Tibial nerve (tissue), 4 donors: ENCODE results near the gene CAPG. TPM values are rescaled to one million over a fixed set of nuclear protein-coding genes. Genes with fewer than 3 reads are reported as not detected.

Source experiments
- DNase-seq, 2 donors: peaks; one replicate each; pipeline ENCODE4 v3.0.0-alpha.2; 2019; ENCODE audit warnings: low spot score in 2 of 2
- H3K27ac ChIP-seq, 4 donors: fragments of 200-600 bp; sonication (generic) in 3 of 4; one replicate each; pipeline ENCODE4 v1.5.1; 2017 to 2019; ENCODE audit warnings: mild to moderate bottlenecking in 1 of 4
- H3K27me3 ChIP-seq, 2 donors: fragments of 200-600 bp; sonication (generic) in 1 of 2; one replicate each; pipeline versions ENCODE4 v1.5.1 to v1.6.0; 2017 to 2019
- H3K36me3 ChIP-seq, 3 donors: fragments of 200-600 bp; sonication (generic); one replicate each; pipeline ENCODE4 v1.5.1; 2018 to 2019
- H3K4me1 ChIP-seq, 4 donors: fragments of 200-600 bp; sonication (generic) in 3 of 4; one replicate each; pipeline ENCODE4 v1.5.1; 2017 to 2019
- H3K4me3 ChIP-seq, 4 donors: fragments of 200-600 bp; sonication (generic) in 3 of 4; one replicate each; pipeline ENCODE4 v1.5.1; 2017 to 2019; ENCODE audit warnings: mild to moderate bottlenecking in 1 of 4, moderate library complexity in 1 of 4
- H3K9me3 ChIP-seq, 4 donors: fragments of 200-600 bp; sonication (generic) in 3 of 4; one replicate each; pipeline ENCODE4 v1.5.1; 2017 to 2019
- CTCF ChIP-seq, 5 experiments: fragments of 200-600 bp in 3 of 5; fragments of 450-650 bp in 2 of 5; sonication (generic) in 3 of 5; IDR thresholded peaks; one replicate each; pipeline ENCODE4 v1.5.1; 2016 to 2019; ENCODE audit warnings: antibody characterized with exemption in 5 of 5, mild to moderate bottlenecking in 3 of 5, moderate library complexity in 2 of 5
- EP300 ChIP-seq, 2 donors: sonication (generic); formaldehyde crosslinking; IDR thresholded peaks; one replicate each; pipeline ENCODE4 v1.6.1; 2017; ENCODE audit warnings: antibody characterized with exemption in 2 of 2, mild to moderate bottlenecking in 1 of 2
- POLR2A ChIP-seq, 2 donors: fragments of 450-650 bp; IDR thresholded peaks; one replicate each; pipeline ENCODE4 v1.6.1; 2017; ENCODE audit warnings: antibody characterized with exemption in 2 of 2, mild to moderate bottlenecking in 2 of 2, moderate library complexity in 2 of 2
- WGBS, 2 donors: methylation state at CpG; one replicate each; pipeline ENCODE4 v1.1.5; 2018; 5-methylcytosine and 5-hydroxymethylcytosine counted together
- total RNA-seq, 4 donors: library from RNA; depleted of rRNA; stranded (reverse); fragments of >200 nt; gene quantifications; one replicate each; pipeline ENCODE4 v1.1.0, GENCODE V29; 2016

The CAPG gene
- total RNA-seq, 4 donors from 2014 or later, result 58.8 to 67.8 (median 67.7) TPM

DNA sequence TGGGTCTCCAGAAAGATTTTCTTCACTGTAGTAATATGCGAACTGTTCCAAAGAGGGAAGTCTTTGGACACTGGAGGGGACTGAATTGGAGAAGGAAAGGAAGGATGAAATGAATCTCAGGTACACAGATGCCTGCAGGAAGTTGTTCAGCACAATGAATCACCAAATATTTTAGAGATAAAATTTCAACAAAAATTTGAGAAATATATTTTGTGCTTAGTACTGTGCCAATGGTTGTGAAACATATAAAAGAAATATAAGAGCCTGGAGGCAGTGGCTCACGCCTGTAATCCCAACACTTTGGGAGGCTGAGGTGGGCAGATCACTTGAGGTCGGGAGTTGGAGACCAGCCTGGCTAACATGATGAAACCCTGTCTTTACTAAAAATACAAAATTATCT is 52.4 kb downstream of the CAPG start:
- H3K9me3 ChIP-seq, result no peaks in the 10 kb centered on the region
- TF ChIP-seq CTCF (IDR thresholded peaks at IDR 0.05) (no peak), EP300 (IDR thresholded peaks at IDR 0.05) (no peak), POLR2A (IDR thresholded peaks at IDR 0.05) (no peak)
- H3K4me1 ChIP-seq, result peaks cover 0 to 31% (median 10%) of the 10 kb centered on the region in 4 donors
- 85 to 90% methylated on average over 3 of the region's 3 CpGs for WGBS, 2 donors
- no peak overlapping the region for H3K4me3 ChIP-seq
- H3K36me3 ChIP-seq, result peaks cover 0 to 39% (median 0%) of the 10 kb centered on the region in 3 donors
- H3K27ac ChIP-seq, result no peak overlapping the region
- DNase-seq, result no peak
- H3K27me3 ChIP-seq, result no peaks in the 10 kb centered on the region

- 92 to 96% methylated on average over 2 of the region's 2 CpGs for WGBS, 2 donors
- H3K27ac ChIP-seq, result no peak overlapping the region
- H3K36me3 ChIP-seq, result peaks cover 0 to 28% (median under 1%) of the 10 kb centered on the region in 3 donors
Measured at GRCh38 chr2:85356186-85356585, 54.0 kb downstream of the CAPG start.

GRCh38 chr2:85355521-85355920 is 54.6 kb downstream of the CAPG start:
- Histone ChIP-seq H3K4me1 (peaks cover 0 to 35% (median 10%) of the 10 kb centered on the region in 4 donors), H3K4me3 (peak overlapping the region in 3 of 4 donors; percentile 70 to 92 (median 81)), H3K36me3 (peaks cover 0 to 32% (median 4%) of the 10 kb centered on the region in 3 donors), H3K27ac (peak overlapping the region in 1 of 4 donors; percentile 90), H3K27me3 (no peaks in the 10 kb centered on the region), H3K9me3 (no peaks in the 10 kb centered on the region)
- no peak for DNase-seq
- WGBS, 2 donors, result 77 to 90% methylated on average over 3 of the region's 3 CpGs
- no peak for TF ChIP-seq POLR2A (IDR thresholded peaks at IDR 0.05)
- TF ChIP-seq CTCF (IDR thresholded peaks at IDR 0.05), result no peak
- TF ChIP-seq EP300 (IDR thresholded peaks at IDR 0.05), result no peak

More at GRCh38 chr2:85356186-85356585, 54.0 kb downstream of the CAPG start:
- H3K4me3 ChIP-seq, result no peak overlapping the region
- H3K27me3 ChIP-seq, result no peaks in the 10 kb centered on the region
- no peaks in the 10 kb centered on the region for H3K9me3 ChIP-seq
- peaks cover 0 to 35% (median 10%) of the 10 kb centered on the region in 4 donors for H3K4me1 ChIP-seq
- no peak for DNase-seq
- TF ChIP-seq POLR2A (IDR thresholded peaks at IDR 0.05) (no peak), CTCF (IDR thresholded peaks at IDR 0.05) (no peak), EP300 (IDR thresholded peaks at IDR 0.05) (no peak)

DNA sequence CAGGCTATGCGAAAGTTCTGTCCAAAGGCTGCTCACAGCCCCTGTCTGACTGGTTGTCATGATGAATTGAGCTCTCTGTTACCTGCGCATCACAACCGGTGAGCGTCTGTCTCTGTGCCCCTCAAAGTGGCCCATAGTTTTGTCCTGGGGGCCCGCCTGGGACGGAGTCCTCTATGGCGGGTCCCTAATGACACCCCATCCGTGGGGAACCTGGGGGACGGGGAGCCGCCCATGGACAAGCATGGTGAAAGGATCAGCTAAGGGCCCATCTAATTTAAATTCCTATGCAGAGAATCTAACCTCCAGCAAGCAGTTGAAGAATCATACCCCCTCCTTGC is 55.1 kb downstream of the CAPG start:
- 4 to 10% methylated on average over 10 of the region's 10 CpGs for WGBS, 2 donors
- Histone ChIP-seq H3K27ac (peak overlapping the region; percentile 62 to 90 (median 86)), H3K9me3 (no peaks in the 10 kb centered on the region), H3K27me3 (no peaks in the 10 kb centered on the region), H3K4me3 (peak overlapping the region; percentile 64 to 92 (median 76)), H3K36me3 (peaks cover 0 to 37% (median 4%) of the 10 kb centered on the region in 3 donors), H3K4me1 (peaks cover 0 to 35% (median 10%) of the 10 kb centered on the region in 4 donors)
- TF ChIP-seq EP300 (IDR thresholded peaks at IDR 0.05) (no peak), POLR2A (IDR thresholded peaks at IDR 0.05) (no peak), CTCF (IDR thresholded peaks at IDR 0.05) (no peak)
- DNase-seq, result no peak

DNA sequence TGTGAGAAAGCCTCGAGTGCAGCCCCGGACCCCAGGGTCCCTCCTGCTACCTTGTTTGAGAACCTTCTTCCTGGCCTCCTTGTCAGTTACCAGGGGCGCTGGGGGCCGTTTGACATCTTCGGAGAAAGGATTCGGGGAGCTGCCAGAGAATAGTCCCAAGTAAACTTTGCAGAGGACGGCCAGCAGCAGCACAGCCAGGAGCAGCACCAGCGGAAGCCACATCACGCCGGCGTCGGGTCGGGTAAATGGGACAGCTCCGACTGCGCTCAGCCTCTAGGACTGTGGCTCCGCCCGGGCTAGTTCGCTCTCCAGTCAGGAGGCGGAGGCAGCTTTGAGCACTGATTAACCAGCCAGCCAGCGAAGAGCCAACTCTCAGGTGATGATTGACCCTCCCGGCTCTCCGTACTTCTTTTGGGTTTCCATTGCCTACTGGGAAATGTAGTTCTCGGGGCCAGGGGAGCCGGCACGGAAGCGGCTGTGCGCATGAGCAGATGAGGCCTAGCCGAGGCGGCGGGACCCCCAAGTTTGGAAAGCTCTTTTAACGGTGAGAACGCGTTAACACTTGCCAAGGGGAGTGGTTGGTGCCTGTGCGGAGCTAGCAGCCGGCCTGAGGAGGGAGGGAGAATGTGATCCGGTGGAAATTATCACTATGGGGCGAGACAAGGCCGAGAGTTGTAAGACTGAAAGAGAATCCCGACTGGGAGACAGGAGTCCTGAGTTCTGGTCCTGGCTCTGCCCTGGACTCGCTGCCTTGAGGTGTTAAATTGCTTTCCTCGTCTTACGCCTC is 55.7 kb downstream of the CAPG start, which contains the start of the genes ELMOD3 and RETSAT:
ELMOD3 (plus strand) TSS at position 484 of the 787 bp plus-strand sequence. CDS start 2,430 bp downstream, outside the sequence.
RETSAT (minus strand) TSS at position 243 of the 787 bp plus-strand sequence; CDS start at position 222, 21 bp downstream.
- no peaks in the 10 kb centered on the region for H3K9me3 ChIP-seq
- peak within 1 kb of the TSS; percentile 64 to 92 (median 76) for H3K4me3 ChIP-seq
- H3K27ac ChIP-seq, result peak within 1 kb of the TSS; percentile 62 to 90 (median 86)
- no peaks in the 10 kb centered on the region for H3K27me3 ChIP-seq
- WGBS, 2 donors, result 0 to 1% methylated on average over 31 to 40 of the region's 42 CpGs
- peaks cover 0 to 39% (median 4%) of the 10 kb centered on the region in 3 donors for H3K36me3 ChIP-seq
- H3K4me1 ChIP-seq, result peaks cover 0 to 35% (median 10%) of the 10 kb centered on the region in 4 donors
- TF ChIP-seq CTCF (IDR thresholded peaks at IDR 0.05), result peak in 1 of 5 experiments; percentile 52
- peak; percentile 80 to 88 for TF ChIP-seq POLR2A (IDR thresholded peaks at IDR 0.05)
- peak; percentile 74 to 96 for TF ChIP-seq EP300 (IDR thresholded peaks at IDR 0.05)
- peak; percentile 96 to 100 for DNase-seq
